ENCODE data around the gene HCFC1. TPM values are rescaled to one million over a fixed set of nuclear protein-coding genes. Genes with fewer than 3 reads are reported as not detected.

Gene HCFC1
- total RNA-seq, 6 experiments from 2014 or later: 15.2 to 32.5 (median 19.7) TPM

- no peaks in the 10 kb centered on the region for H3K9me3 ChIP-seq
- TF ChIP-seq POLR2A (IDR thresholded peaks at IDR 0.05): no peak
- TF ChIP-seq CTCF (IDR thresholded peaks at IDR 0.05): no peak
- DNase-seq: no peak
- intact Hi-C loops (cut with DNase I): no loop called here
- H3K4me1 ChIP-seq: peaks cover 0 to 9% (median 4%) of the 10 kb centered on the region in 4 donors
- ATAC-seq: no peak
- H3K36me3 ChIP-seq: no peaks in the 10 kb centered on the region
- peak overlapping the region; percentile 44 to 84 (median 84) for H3K27ac ChIP-seq
- WGBS (ENCODE audit: insufficient coverage, low coverage, low lambda C conversion rate, missing lambda C conversion rate): 40% methylated on average over 3 of the region's 4 CpGs
- no peak overlapping the region for H3K4me3 ChIP-seq
- no peaks in the 10 kb centered on the region for H3K27me3 ChIP-seq
Observed at GRCh38 chrX:153926552-153926857, 45.1 kb downstream of the HCFC1 start.

- Histone ChIP-seq H3K36me3 (no peaks in the 10 kb centered on the region), H3K4me3 (peak within 1 kb of the TSS in 2 of 3 donors; percentile 24 to 42), H3K27ac (peak within 1 kb of the TSS; percentile 44 to 84 (median 84)), H3K27me3 (no peaks in the 10 kb centered on the region), H3K4me1 (peaks cover 0 to 9% (median 4%) of the 10 kb centered on the region in 4 donors), H3K9me3 (no peaks in the 10 kb centered on the region)
- 34% methylated on average over 10 of the region's 59 CpGs for WGBS (ENCODE audit: insufficient coverage, low coverage, low lambda C conversion rate, missing lambda C conversion rate)
- DNase-seq (peak in 1 of 3 donors; percentile 36), ATAC-seq (no peak)
- intact Hi-C loops (cut with DNase I): no loop called here
- no peak for TF ChIP-seq CTCF (IDR thresholded peaks at IDR 0.05)
- TF ChIP-seq POLR2A (IDR thresholded peaks at IDR 0.05): no peak
Observed at GRCh38 chrX:153925739-153926551, 45.7 kb downstream of the HCFC1 start, which contains the start of gene ARHGAP4. ARHGAP4 (minus strand) TSS chrX:153926264; CDS start chrX:153926202, 62 bp downstream.

GRCh38 chrX:153925387-153925738 is 46.3 kb downstream of the HCFC1 start:
- 78% methylated on average over 2 of the region's 4 CpGs for WGBS (ENCODE audit: insufficient coverage, low coverage, low lambda C conversion rate, missing lambda C conversion rate)
- DNase-seq (no peak), ATAC-seq (no peak)
- TF ChIP-seq CTCF (IDR thresholded peaks at IDR 0.05): no peak
- no peak for TF ChIP-seq POLR2A (IDR thresholded peaks at IDR 0.05)
- Histone ChIP-seq H3K36me3 (no peaks in the 10 kb centered on the region), H3K4me3 (peak overlapping the region in 2 of 3 donors; percentile 0 to 24), H3K4me1 (peaks cover 0 to 9% (median 4%) of the 10 kb centered on the region in 4 donors), H3K27ac (no peak overlapping the region), H3K9me3 (no peaks in the 10 kb centered on the region), H3K27me3 (no peaks in the 10 kb centered on the region)
- intact Hi-C loops (cut with DNase I): no loop called here

GRCh38 chrX:153924149-153924861 is 47.3 kb downstream of the HCFC1 start:
- peaks cover 0 to 9% (median 4%) of the 10 kb centered on the region in 4 donors for H3K4me1 ChIP-seq
- peak in 2 of 4 donors; percentile 9 to 12 for TF ChIP-seq CTCF (IDR thresholded peaks at IDR 0.05)
- TF ChIP-seq POLR2A (IDR thresholded peaks at IDR 0.05): no peak
- peak in 1 of 3 donors; percentile 41 for DNase-seq
- no peaks in the 10 kb centered on the region for H3K27me3 ChIP-seq
- intact Hi-C loops (cut with DNase I): no loop called here
- H3K27ac ChIP-seq: no peak overlapping the region
- no peaks in the 10 kb centered on the region for H3K9me3 ChIP-seq
- H3K4me3 ChIP-seq: peak overlapping the region in 1 of 3 donors; percentile 2
- WGBS (ENCODE audit: insufficient coverage, low coverage, low lambda C conversion rate, missing lambda C conversion rate): 33% methylated on average over 9 of the region's 14 CpGs
- no peak for ATAC-seq
- H3K36me3 ChIP-seq: no peaks in the 10 kb centered on the region

All from right lobe of liver (tissue), 6 donors.